Measurements from ENCODE around the gene TMEM184A.

The TMEM184A gene

GRCh38 chr7:1576521-1577253 is 20.7 kb upstream of the TMEM184A start:
- TF ChIP-seq CTCF (IDR thresholded peaks at IDR 0.05; ENCODE audit: borderline replicate concordance, control extremely low read depth, extremely low read depth, insufficient read depth, missing control alignments) = no peak
- in situ Hi-C loops (cut with MboI; ENCODE audit: low sequenced_read_pairs, unreplicated experiment) = loop anchor here (25.0 kb wide), 1 partner anchor 761 kb away; no protein-coding TSS in a partner anchor
- DNase-seq (ENCODE audit: low spot score) = no peak

GRCh38 chr7:1575809-1576208 is 19.8 kb upstream of the TMEM184A start:
- TF ChIP-seq CTCF (IDR thresholded peaks at IDR 0.05; ENCODE audit: borderline replicate concordance, control extremely low read depth, extremely low read depth, insufficient read depth, missing control alignments) = no peak
- in situ Hi-C loops (cut with MboI; ENCODE audit: low sequenced_read_pairs, unreplicated experiment) = loop anchor here (25.0 kb wide), 1 partner anchor 761 kb away; no protein-coding TSS in a partner anchor
- no peak for DNase-seq (ENCODE audit: low spot score)

GRCh38 chr7:1572111-1572822 is 16.3 kb upstream of the TMEM184A start:
- DNase-seq (ENCODE audit: low spot score) = no peak
- TF ChIP-seq CTCF (IDR thresholded peaks at IDR 0.05; ENCODE audit: borderline replicate concordance, control extremely low read depth, extremely low read depth, insufficient read depth, missing control alignments) = no peak
- in situ Hi-C loops (cut with MboI; ENCODE audit: low sequenced_read_pairs, unreplicated experiment) = no loop called here

GRCh38 chr7:1569833-1570632 is 14.0 kb upstream of the TMEM184A start, which contains the start of gene PSMG3:
TSS of gene PSMG3 (minus strand) at chr7:1570032. CDS start at chr7:1569339, 693 bp downstream.
- DNase-seq (ENCODE audit: low spot score) = peak; percentile 98
- in situ Hi-C loops (cut with MboI; ENCODE audit: low sequenced_read_pairs, unreplicated experiment) = no loop called here

GRCh38 chr7:1569440-1569832 is 13.4 kb upstream of the TMEM184A start:
- DNase-seq (ENCODE audit: low spot score) = no peak
- in situ Hi-C loops (cut with MboI; ENCODE audit: low sequenced_read_pairs, unreplicated experiment) = no loop called here
- no peak for TF ChIP-seq CTCF (IDR thresholded peaks at IDR 0.05; ENCODE audit: borderline replicate concordance, control extremely low read depth, extremely low read depth, insufficient read depth, missing control alignments)

More at GRCh38 chr7:1569833-1570632, 14.0 kb upstream of the TMEM184A start, which contains the start of gene PSMG3:
- peak; percentile 23 for TF ChIP-seq CTCF (IDR thresholded peaks at IDR 0.05; ENCODE audit: borderline replicate concordance, control extremely low read depth, extremely low read depth, insufficient read depth, missing control alignments)

- no peak for TF ChIP-seq CTCF (IDR thresholded peaks at IDR 0.05; ENCODE audit: borderline replicate concordance, control extremely low read depth, extremely low read depth, insufficient read depth, missing control alignments)
- DNase-seq (ENCODE audit: low spot score) = no peak
- in situ Hi-C loops (cut with MboI; ENCODE audit: low sequenced_read_pairs, unreplicated experiment) = no loop called here
Measured at GRCh38 chr7:1569016-1569415, 13.0 kb upstream of the TMEM184A start.

All from GM13976 (cell line).